IMR-90 (cell line): ENCODE data around the gene RABIF. TPM values are rescaled to one million over a fixed set of nuclear protein-coding genes. Genes with fewer than 3 reads are reported as not detected.

Source experiments
- ATAC-seq: fragments of 200-7000 bp; cut with Tn5 transposase; 2 replicates; pipeline ENCODE4 v1.9.1; 2020; ENCODE audit warnings: low read depth, mild to moderate bottlenecking, moderate library complexity
- BruUV-seq: library from RNA; stranded (reverse); fragments of 400-500 nt; replicated peaks from 2 replicates; lab custom pipeline; 2021; lab: Mats Ljungman, UMichigan
- CTCF ChIA-PET: fragments of 300-600 bp; formaldehyde crosslinking; extraction: SDS; loops from one replicate; lab custom pipeline; 2021; ENCODE audit warnings: antibody characterized with exemption; lab: Yijun Ruan, JAX
- POLR2A ChIA-PET: fragments of 300-600 bp; sonication (Branson Sonifier 250); formaldehyde crosslinking; loops from one replicate; lab custom pipeline; 2022; ENCODE audit warnings: antibody characterized with exemption; ENCODE audit not compliant: unreplicated experiment; lab: Charles Lee
- DNase-seq: peaks from one replicate; pipeline ENCODE4 v3.0.0; 2013
- H2AFZ ChIP-seq: replicated peaks from 2 replicates; pipeline ENCODE3; 2013; ENCODE audit warnings: low read length, mild to moderate bottlenecking; ENCODE audit not compliant: poor library complexity
- H2AK5ac ChIP-seq: 2 replicates; pipeline ENCODE4 v1.6.1; 2013; ENCODE audit warnings: low read depth, low read length, inconsistent platforms
- H2AK9ac ChIP-seq: replicated peaks from 2 replicates; pipeline ENCODE3; 2013; ENCODE audit warnings: mild to moderate bottlenecking, low read depth, low read length, moderate library complexity; ENCODE audit not compliant: poor library complexity
- H2BK120ac ChIP-seq: 2 replicates; pipeline ENCODE4 v1.6.1; 2013; ENCODE audit warnings: low read depth, low read length, inconsistent platforms
- H2BK15ac ChIP-seq: 3 replicates; pipeline ENCODE4 v1.6.1; 2013; ENCODE audit warnings: low read depth, low read length, inconsistent platforms
- H2BK20ac ChIP-seq: 2 replicates; pipeline ENCODE4 v1.6.1; 2013; ENCODE audit warnings: low read depth, mild to moderate bottlenecking, inconsistent platforms, low read length, moderate library complexity
- H2BK5ac ChIP-seq: 2 replicates; pipeline ENCODE4 v1.6.1; 2013; ENCODE audit warnings: mild to moderate bottlenecking, low read depth, low read length, inconsistent platforms; ENCODE audit not compliant: poor library complexity, severe bottlenecking
- H3K14ac ChIP-seq: replicated peaks from 2 replicates; pipeline ENCODE4 v1.6.1; 2013; ENCODE audit warnings: low read depth, low read length, inconsistent platforms
- H3K18ac ChIP-seq: 2 replicates; pipeline ENCODE4 v1.6.1; 2013; ENCODE audit warnings: low read depth, low read length, control low read depth
- H3K23ac ChIP-seq: 2 replicates; pipeline ENCODE4 v1.6.1; 2013; ENCODE audit warnings: low read depth, low read length, inconsistent platforms
- H3K27ac ChIP-seq: 2 replicates; pipeline ENCODE4 v1.5.1; 2013; ENCODE audit warnings: mild to moderate bottlenecking, control low read depth, low read length; ENCODE audit not compliant: insufficient read depth
- H3K27me3 ChIP-seq: 2 replicates; pipeline ENCODE4 v1.6.1; 2013; ENCODE audit warnings: low read length; ENCODE audit not compliant: control insufficient read depth, insufficient read depth
- H3K36me3 ChIP-seq: 2 replicates; pipeline ENCODE4 v1.6.1; 2013; ENCODE audit warnings: low read length, mixed read lengths; ENCODE audit not compliant: control insufficient read depth, insufficient read depth
- H3K4ac ChIP-seq: 2 replicates; pipeline ENCODE4 v1.6.1; 2013; ENCODE audit warnings: low read depth, low read length, inconsistent platforms
- H3K4me1 ChIP-seq: 2 replicates; pipeline ENCODE4 v1.6.1; 2013; ENCODE audit warnings: low read length, mixed read lengths; ENCODE audit not compliant: control insufficient read depth, insufficient read depth
- H3K4me2 ChIP-seq: 2 replicates; pipeline ENCODE4 v1.6.1; 2013; ENCODE audit warnings: low read depth, mild to moderate bottlenecking, control low read depth, low read length, moderate library complexity
- H3K4me3 ChIP-seq: 2 replicates; pipeline ENCODE4 v1.5.1; 2013; ENCODE audit warnings: low read depth, mild to moderate bottlenecking, control low read depth, low read length, moderate library complexity; ENCODE audit not compliant: insufficient read depth
- H3K56ac ChIP-seq: 2 replicates; pipeline ENCODE4 v1.6.1; 2013; ENCODE audit warnings: low read length, inconsistent platforms; ENCODE audit not compliant: insufficient read depth; ENCODE audit errors: extremely low read depth
- H3K79me1 ChIP-seq, 2 experiments: 2 replicates each; pipeline ENCODE4 v1.6.1; 2013; ENCODE audit warnings: low read length in 2 of 2, inconsistent platforms in 1 of 2, low read depth in 1 of 2
- H3K9ac ChIP-seq: 2 replicates; pipeline ENCODE4 v1.6.1; 2013; ENCODE audit warnings: low read depth, low read length, control low read depth
- H3K9me1 ChIP-seq: 2 replicates; pipeline ENCODE4 v1.6.1; 2013; ENCODE audit warnings: low read length, inconsistent platforms; ENCODE audit not compliant: insufficient read depth
- H3K9me3 ChIP-seq: 2 replicates; pipeline ENCODE4 v1.6.1; 2013; ENCODE audit warnings: low read length; ENCODE audit not compliant: control insufficient read depth, insufficient read depth
- H4K20me1 ChIP-seq: 2 replicates; pipeline ENCODE4 v1.6.1; 2013; ENCODE audit warnings: low read length, inconsistent platforms; ENCODE audit not compliant: insufficient read depth
- H4K5ac ChIP-seq: 2 replicates; pipeline ENCODE4 v1.6.1; 2013; ENCODE audit warnings: mild to moderate bottlenecking, low read depth, low read length, control low read depth
- H4K8ac ChIP-seq, 2 experiments: 2 replicates each; pipeline ENCODE4 v1.6.1; 2013; ENCODE audit warnings: low read depth in 2 of 2, low read length in 2 of 2, control low read depth in 1 of 2, inconsistent platforms in 1 of 2
- H4K91ac ChIP-seq: 2 replicates; pipeline ENCODE4 v1.6.1; 2013; ENCODE audit warnings: low read depth, low read length, inconsistent platforms; ENCODE audit not compliant: insufficient read depth
- CEBPB ChIP-seq: IDR thresholded peaks from 2 replicates; pipeline ENCODE4 v1.6.1; 2012; ENCODE audit warnings: low read depth, low read length, improper control_type of control experiment
- CHD1 ChIP-seq: IDR thresholded peaks from 2 replicates; pipeline ENCODE4 v1.6.1; 2012; ENCODE audit warnings: low read depth, low read length, improper control_type of control experiment
- POLR2A ChIP-seq: IDR thresholded peaks from 2 replicates; pipeline ENCODE4 v1.6.1; 2012; ENCODE audit warnings: mild to moderate bottlenecking, low read depth, low read length
- RAD21 ChIP-seq: IDR thresholded peaks from 2 replicates; pipeline ENCODE4 v1.6.1; 2012; ENCODE audit warnings: low read length, improper control_type of control experiment
- RFX5 ChIP-seq: IDR thresholded peaks from 2 replicates; pipeline ENCODE4 v1.8.0; 2012; ENCODE audit warnings: low read depth, mild to moderate bottlenecking, low read length, moderate library complexity
- SMC3 ChIP-seq: fragments of 150-350 bp; IDR thresholded peaks from 2 replicates; pipeline ENCODE4 v1.6.1; 2016; ENCODE audit warnings: low read depth, mild to moderate bottlenecking, antibody characterized with exemption, low read length, moderate library complexity
- USF2 ChIP-seq: fragments of 150-350 bp; IDR thresholded peaks from 2 replicates; pipeline ENCODE4 v1.6.1; 2017; ENCODE audit warnings: mild to moderate bottlenecking, antibody characterized with exemption, low read length, low read depth
- WGBS, 2 experiments: methylation state at CpG; one replicate each; pipeline versions ENCODE4 v1.1.5 to v1.1.7; 2013; ENCODE audit warnings: missing lambda C conversion rate in 2 of 2; ENCODE audit not compliant: insufficient read length in 1 of 2; ENCODE audit errors: extremely low coverage in 2 of 2; 5-methylcytosine and 5-hydroxymethylcytosine counted together
- dilution Hi-C: fragments of 300-500 bp; cut with HindIII; formaldehyde crosslinking; loops from one replicate; pipeline ENCODE4 v1.14.3; 2018; ENCODE audit warnings: low sequenced_read_pairs; ENCODE audit not compliant: unreplicated experiment
- in situ Hi-C: fragments of 300-500 bp; cut with MboI; formaldehyde crosslinking; loops from 3 replicates; pipeline ENCODE4 v1.14.3; 2019; ENCODE audit warnings: low sequenced_read_pairs, inconsistent platforms, mixed read lengths
- intact Hi-C: fragments of 100-400 bp; cut with micrococcal nuclease; formaldehyde crosslinking; loops from 2 replicates; pipeline ENCODE4 v1.10.0; 2022
- polyA plus RNA-seq, 3 experiments: library from polyadenylated mRNA; depleted of rRNA; stranded (reverse); fragments of >200 nt; gene quantifications; 2 replicates each; pipeline ENCODE4 v1.2.3, GENCODE V29; 2012; ENCODE audit warnings: low replicate concordance in 1 of 3
- total RNA-seq: library from RNA; depleted of rRNA; stranded (reverse); fragments of >200 nt; gene quantifications from 2 replicates; pipeline ENCODE4 v1.2.3, GENCODE V29; 2012
- TF ChIP-seq, protein P1 (sequence below): fragments of 150-350 bp; IDR thresholded peaks from 2 replicates; pipeline ENCODE4 v1.6.1; 2016; ENCODE audit warnings: low read depth, mild to moderate bottlenecking, low read length, moderate library complexity, borderline replicate concordance

The RABIF gene
- total and polyA plus RNA-seq, 2 of the 4 experiments (the other 2 are of a cell fraction), result 4.8 to 7.9 TPM

- H3K9me3 ChIP-seq, result no peaks in the 10 kb centered on the region
- intact Hi-C loops (no loop called here), dilution Hi-C loops (no loop called here), in situ Hi-C loops (no loop called here)
- no peaks in the 10 kb centered on the region for H3K4me1 ChIP-seq
- no CpG with 5 or more reads among the region's 4 CpGs for WGBS, 2 experiments
- no peak overlapping the region for H4K8ac ChIP-seq
- BruUV-seq, result no TSS peak
- no peak overlapping the region for H3K9ac ChIP-seq
- no peak overlapping the region for H3K27ac ChIP-seq
- ChIA-PET CTCF (no interaction called here), POLR2A (no interaction called here)
- no peak overlapping the region for H3K4me3 ChIP-seq
- H3K14ac ChIP-seq, result no peak overlapping the region
- ATAC-seq, result no peak
- H3K18ac ChIP-seq, result no peak overlapping the region
- no peak overlapping the region for H2BK5ac ChIP-seq
- H4K5ac ChIP-seq, result no peak overlapping the region
- H3K36me3 ChIP-seq, result no peaks in the 10 kb centered on the region
- H3K27me3 ChIP-seq, result no peaks in the 10 kb centered on the region; the same call in 1 of the 2 replicates
- H2AFZ ChIP-seq, result no peak overlapping the region
- no peak for DNase-seq
- H2BK20ac ChIP-seq, result no peak overlapping the region
- H3K23ac ChIP-seq, result no peak overlapping the region
- H3K9me1 ChIP-seq, result no peaks in the 10 kb centered on the region
- no peak overlapping the region for H4K91ac ChIP-seq
- no peak overlapping the region for H3K56ac ChIP-seq
- no peak overlapping the region for H2AK5ac ChIP-seq
- no peak overlapping the region for H2BK15ac ChIP-seq
- no peak overlapping the region for H3K4me2 ChIP-seq
- no peak overlapping the region for H2BK120ac ChIP-seq
- H4K20me1 ChIP-seq, result no peaks in the 10 kb centered on the region
- no peaks in the 10 kb centered on the region for H3K79me1 ChIP-seq
- no peak overlapping the region for H2AK9ac ChIP-seq
- TF ChIP-seq RAD21 (no peak), USF2 (no peak), CHD1 (no peak), POLR2A (no peak), SMC3 (no peak), RFX5 (no peak), CEBPB (no peak)
- TF ChIP-seq, protein P1, sequence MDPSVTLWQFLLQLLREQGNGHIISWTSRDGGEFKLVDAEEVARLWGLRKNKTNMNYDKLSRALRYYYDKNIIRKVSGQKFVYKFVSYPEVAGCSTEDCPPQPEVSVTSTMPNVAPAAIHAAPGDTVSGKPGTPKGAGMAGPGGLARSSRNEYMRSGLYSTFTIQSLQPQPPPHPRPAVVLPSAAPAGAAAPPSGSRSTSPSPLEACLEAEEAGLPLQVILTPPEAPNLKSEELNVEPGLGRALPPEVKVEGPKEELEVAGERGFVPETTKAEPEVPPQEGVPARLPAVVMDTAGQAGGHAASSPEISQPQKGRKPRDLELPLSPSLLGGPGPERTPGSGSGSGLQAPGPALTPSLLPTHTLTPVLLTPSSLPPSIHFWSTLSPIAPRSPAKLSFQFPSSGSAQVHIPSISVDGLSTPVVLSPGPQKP, result no peak
- H3K4ac ChIP-seq, result no peak overlapping the region
These were observed 17.6 kb downstream of the RABIF start for GRCh38 chr1:202871367-202871766.
